GM06990 (cell line): ENCODE data around the gene KAT14.
"Not testable (repeated sequence)": the region's sequence is repeated elsewhere in the genome, so short reads cannot be mapped to it uniquely, and the experiment has no call there.

Source experiments
- DNase-seq: peaks from one replicate; pipeline ENCODE4 v3.0.0-alpha.2; 2011; ENCODE audit not compliant: insufficient read length; ENCODE audit errors: extremely low read depth
- H3K27me3 ChIP-seq: replicated peaks from 2 replicates; pipeline ENCODE4 v1.6.0; 2011; ENCODE audit warnings: low read length; ENCODE audit not compliant: control insufficient read depth, insufficient read depth
- H3K36me3 ChIP-seq: 2 replicates; pipeline ENCODE4 v1.5.1; 2011; ENCODE audit warnings: low read length; ENCODE audit not compliant: control insufficient read depth, insufficient read depth
- H3K4me3 ChIP-seq: replicated peaks from 2 replicates; pipeline ENCODE4 v1.5.1; 2011; ENCODE audit warnings: low read depth, mild to moderate bottlenecking, control low read depth, low read length
- TF ChIP-seq, protein P1 (sequence below): IDR thresholded peaks from 2 replicates; pipeline ENCODE4 v1.5.1; 2011; ENCODE audit warnings: low read length, control low read depth, mild to moderate bottlenecking, inconsistent platforms; ENCODE audit not compliant: insufficient read depth, poor library complexity, severe bottlenecking

KAT14 gene, protein sequence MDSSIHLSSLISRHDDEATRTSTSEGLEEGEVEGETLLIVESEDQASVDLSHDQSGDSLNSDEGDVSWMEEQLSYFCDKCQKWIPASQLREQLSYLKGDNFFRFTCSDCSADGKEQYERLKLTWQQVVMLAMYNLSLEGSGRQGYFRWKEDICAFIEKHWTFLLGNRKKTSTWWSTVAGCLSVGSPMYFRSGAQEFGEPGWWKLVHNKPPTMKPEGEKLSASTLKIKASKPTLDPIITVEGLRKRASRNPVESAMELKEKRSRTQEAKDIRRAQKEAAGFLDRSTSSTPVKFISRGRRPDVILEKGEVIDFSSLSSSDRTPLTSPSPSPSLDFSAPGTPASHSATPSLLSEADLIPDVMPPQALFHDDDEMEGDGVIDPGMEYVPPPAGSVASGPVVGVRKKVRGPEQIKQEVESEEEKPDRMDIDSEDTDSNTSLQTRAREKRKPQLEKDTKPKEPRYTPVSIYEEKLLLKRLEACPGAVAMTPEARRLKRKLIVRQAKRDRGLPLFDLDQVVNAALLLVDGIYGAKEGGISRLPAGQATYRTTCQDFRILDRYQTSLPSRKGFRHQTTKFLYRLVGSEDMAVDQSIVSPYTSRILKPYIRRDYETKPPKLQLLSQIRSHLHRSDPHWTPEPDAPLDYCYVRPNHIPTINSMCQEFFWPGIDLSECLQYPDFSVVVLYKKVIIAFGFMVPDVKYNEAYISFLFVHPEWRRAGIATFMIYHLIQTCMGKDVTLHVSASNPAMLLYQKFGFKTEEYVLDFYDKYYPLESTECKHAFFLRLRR

DNA sequence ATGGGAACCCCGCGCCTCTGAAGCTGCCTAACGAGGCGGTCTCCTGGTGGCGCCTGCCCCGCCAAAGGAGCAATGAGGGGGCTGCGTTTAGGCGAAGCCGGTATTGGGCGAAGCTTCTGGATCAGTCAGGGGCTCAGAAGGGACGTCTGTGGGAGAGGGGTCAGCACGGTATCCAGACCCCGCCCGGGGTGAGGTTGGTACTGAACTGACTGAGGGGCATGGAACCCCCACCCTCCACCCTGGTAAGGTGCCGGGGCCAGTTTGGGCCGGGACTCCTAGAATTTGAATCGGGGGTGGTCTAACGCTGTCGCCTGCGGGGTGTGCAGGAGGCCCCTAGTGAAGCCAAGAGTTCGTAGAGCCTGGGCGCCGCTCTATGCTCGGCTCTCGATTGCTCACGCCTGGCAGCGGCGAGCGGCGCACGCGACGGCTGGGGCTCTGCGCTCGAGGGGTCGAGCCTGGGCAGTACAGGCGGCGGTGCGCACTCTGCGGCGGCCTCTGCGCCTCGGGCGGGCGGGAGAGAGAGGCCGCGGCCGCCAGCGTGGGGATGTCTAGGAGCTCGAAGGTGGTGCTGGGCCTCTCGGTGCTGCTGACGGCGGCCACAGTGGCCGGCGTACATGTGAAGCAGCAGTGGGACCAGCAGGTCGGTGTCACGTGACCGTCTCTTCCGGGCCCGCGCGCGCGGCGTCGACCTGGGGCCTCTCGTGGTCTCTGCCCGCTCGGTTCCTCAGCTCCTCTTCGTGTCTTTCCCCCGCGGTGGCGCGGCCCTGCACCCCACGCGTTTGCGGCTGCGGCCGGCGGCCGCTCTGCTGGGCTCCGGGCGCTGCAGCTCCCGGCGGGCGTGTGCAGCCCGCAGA, at the start of gene KAT14, which contains the start of gene PET117:
TSS of gene KAT14 (plus strand) at position 452 of the 854 bp plus-strand sequence. CDS start 4,798 bp downstream, outside the sequence.
TSS of gene PET117 (plus strand) at position 452 of the 854 bp plus-strand sequence. CDS start at position 545, 93 bp downstream.
- TF ChIP-seq, protein P1, sequence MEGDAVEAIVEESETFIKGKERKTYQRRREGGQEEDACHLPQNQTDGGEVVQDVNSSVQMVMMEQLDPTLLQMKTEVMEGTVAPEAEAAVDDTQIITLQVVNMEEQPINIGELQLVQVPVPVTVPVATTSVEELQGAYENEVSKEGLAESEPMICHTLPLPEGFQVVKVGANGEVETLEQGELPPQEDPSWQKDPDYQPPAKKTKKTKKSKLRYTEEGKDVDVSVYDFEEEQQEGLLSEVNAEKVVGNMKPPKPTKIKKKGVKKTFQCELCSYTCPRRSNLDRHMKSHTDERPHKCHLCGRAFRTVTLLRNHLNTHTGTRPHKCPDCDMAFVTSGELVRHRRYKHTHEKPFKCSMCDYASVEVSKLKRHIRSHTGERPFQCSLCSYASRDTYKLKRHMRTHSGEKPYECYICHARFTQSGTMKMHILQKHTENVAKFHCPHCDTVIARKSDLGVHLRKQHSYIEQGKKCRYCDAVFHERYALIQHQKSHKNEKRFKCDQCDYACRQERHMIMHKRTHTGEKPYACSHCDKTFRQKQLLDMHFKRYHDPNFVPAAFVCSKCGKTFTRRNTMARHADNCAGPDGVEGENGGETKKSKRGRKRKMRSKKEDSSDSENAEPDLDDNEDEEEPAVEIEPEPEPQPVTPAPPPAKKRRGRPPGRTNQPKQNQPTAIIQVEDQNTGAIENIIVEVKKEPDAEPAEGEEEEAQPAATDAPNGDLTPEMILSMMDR: peak; percentile 1
- peak; percentile 98 for DNase-seq
- Histone ChIP-seq H3K27me3 (no peaks in the 10 kb centered on the region), H3K4me3 (peak within 1 kb of the TSS; percentile 85), H3K36me3 (peaks cover 5% of the 10 kb centered on the region)

DNA sequence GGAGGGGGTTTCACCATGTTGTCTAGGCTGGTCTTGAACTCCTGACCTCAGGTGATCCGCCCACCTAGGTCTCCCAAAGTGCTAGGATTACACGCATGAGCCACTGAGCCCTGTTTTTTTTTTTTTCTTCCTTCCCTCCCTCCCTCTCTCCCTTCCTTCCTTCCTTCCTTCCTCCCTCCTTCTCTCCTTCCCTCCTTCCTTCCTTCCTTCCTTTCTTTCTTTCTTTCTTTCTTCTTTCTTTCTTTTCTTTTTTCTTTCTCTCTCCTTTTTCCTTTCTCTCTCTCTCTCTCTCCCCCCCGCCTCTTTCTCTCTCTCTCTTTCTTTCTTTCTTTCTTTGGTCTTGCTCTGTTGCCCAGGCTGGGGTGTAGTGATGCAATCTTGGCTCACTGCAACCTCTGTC, 49.4 kb upstream of the KAT14 start:
- DNase-seq, H3K36me3 ChIP-seq, H3K4me3 ChIP-seq, H3K27me3 ChIP-seq: not testable (repeated sequence)

DNA sequence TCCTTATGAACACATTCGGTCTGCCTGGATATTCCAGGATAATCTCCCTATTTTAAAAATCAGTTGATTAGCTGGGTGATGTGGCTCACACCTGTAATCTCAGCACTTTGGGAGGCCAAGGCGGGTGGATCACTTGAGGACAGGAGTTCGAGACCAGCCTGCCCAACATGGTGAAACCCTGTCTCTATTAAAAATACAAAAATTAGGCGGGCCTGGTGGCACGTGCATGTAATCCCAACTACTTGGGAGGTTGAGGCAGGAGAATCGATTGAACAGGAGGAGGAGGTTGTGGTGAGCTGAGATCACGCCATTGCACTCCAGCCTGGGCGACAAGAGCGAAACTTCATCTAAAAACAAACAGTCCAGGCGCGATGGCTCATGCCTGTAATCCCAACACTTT, 48.8 kb upstream of the KAT14 start:
- not testable (repeated sequence) for H3K4me3 ChIP-seq, H3K27me3 ChIP-seq, H3K36me3 ChIP-seq, DNase-seq

DNA sequence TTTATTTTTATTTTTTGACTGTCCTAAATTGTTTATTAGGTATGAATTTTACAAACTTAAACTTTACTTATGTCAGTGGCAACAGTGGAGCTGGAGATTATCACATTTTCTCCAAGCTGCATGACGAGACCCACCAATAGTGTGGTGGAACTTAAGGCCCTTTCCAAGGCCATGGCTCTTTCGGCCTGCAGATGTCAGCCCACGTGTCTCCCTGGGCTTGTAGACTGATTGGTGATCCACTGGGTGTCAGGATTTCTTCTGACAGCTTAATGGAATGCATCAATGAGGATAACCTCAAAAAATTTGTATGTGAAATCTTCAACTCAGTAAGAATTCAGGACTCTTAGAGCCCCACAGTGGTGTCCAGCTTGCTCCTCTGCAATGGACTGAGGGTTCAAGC, 47.6 kb upstream of the KAT14 start:
- Histone ChIP-seq H3K36me3 (no peaks in the 10 kb centered on the region), H3K27me3 (no peaks in the 10 kb centered on the region), H3K4me3 (no peak overlapping the region)
- TF ChIP-seq, protein P1: no peak
- DNase-seq: no peak

DNA sequence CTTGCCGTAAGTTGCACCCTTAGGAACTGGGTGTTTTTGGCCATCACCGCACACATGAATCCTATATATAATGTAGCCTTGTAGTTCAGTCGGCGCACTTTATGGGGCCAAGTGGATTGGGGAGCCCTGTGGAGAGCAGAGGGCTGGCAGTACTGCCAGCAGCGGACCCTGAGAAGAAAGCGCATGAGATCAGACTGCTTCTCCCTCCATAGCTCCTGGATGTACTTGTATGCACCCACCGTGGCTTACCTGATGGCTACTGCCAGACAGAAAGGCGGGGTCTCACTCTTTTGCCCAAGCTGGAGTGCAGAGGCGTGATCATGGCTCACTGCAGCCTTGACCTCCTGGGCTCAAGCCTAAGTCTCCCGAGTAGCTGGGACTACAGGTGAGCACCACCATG, 47.2 kb upstream of the KAT14 start:
- no peak overlapping the region for H3K4me3 ChIP-seq
- H3K36me3 ChIP-seq: no peaks in the 10 kb centered on the region
- H3K27me3 ChIP-seq: no peaks in the 10 kb centered on the region
- DNase-seq: no peak
- TF ChIP-seq, protein P1: no peak

DNA sequence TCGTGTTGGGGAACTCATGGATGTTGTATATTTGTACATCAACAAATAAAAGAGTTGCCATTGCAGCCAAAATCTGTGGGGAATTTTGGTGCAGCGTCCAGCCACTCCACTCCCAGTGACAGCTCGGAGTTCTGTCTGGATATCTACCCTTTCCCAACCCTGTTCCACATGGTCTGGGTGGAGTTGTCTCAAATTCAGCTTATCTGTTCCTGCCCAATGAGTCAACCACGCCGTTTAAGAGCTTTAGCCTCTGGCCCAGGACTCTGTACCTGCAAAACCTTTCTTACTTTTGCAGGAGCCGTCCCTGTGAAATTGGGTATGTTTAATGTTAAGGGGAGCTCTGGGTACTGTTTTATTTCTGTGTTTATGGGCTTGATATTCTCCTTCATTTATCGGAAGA, 46.0 kb upstream of the KAT14 start:
- Histone ChIP-seq H3K27me3 (no peaks in the 10 kb centered on the region), H3K4me3 (no peak overlapping the region), H3K36me3 (no peaks in the 10 kb centered on the region)
- TF ChIP-seq, protein P1: no peak
- DNase-seq: no peak
